Measurements from ENCODE around the gene MEAK7. TPM values are rescaled to one million over a fixed set of nuclear protein-coding genes. Genes with fewer than 3 reads are reported as not detected.

Gene MEAK7
- total and polyA plus RNA-seq, 2 donors = 4.4 to 7.3 TPM

- Histone ChIP-seq H3K27me3 (ENCODE audit: control insufficient read depth in 2 of 2, insufficient read depth in 1 of 2, low read length in 1 of 2) (no peaks in the 10 kb centered on the region), H3K4me3 (ENCODE audit: low read length in 2 of 2) (no peak overlapping the region), H3K9me3 (ENCODE audit: control insufficient read depth in 2 of 2, insufficient read depth in 1 of 2, low read length in 1 of 2) (peaks cover 0 to 9% of the 10 kb centered on the region in 2 donors), H3K36me3 (ENCODE audit: control insufficient read depth in 2 of 2, insufficient read depth in 2 of 2, low read length in 1 of 2) (no peaks in the 10 kb centered on the region), H3K27ac (ENCODE audit: low read depth in 1 of 2, low read length in 1 of 2) (no peak overlapping the region), H3K4me1 (ENCODE audit: control insufficient read depth in 2 of 2, insufficient read depth in 2 of 2, low read length in 2 of 2) (no peaks in the 10 kb centered on the region)
- 90% methylated on average over 8 of the region's 8 CpGs for WGBS
- no peak for DNase-seq (ENCODE audit: low read depth in 6 of 9, low spot score in 9 of 9)
Observed at GRCh38 chr16:84461029-84461412, 43.4 kb downstream of the MEAK7 start.

GRCh38 chr16:84460406-84461028, 43.9 kb downstream of the MEAK7 start:
- DNase-seq (ENCODE audit: low read depth in 6 of 9, low spot score in 9 of 9) = no peak
- H3K36me3 ChIP-seq (ENCODE audit: control insufficient read depth in 2 of 2, insufficient read depth in 2 of 2, low read length in 1 of 2) = no peaks in the 10 kb centered on the region
- no peaks in the 10 kb centered on the region for H3K27me3 ChIP-seq (ENCODE audit: control insufficient read depth in 2 of 2, insufficient read depth in 1 of 2, low read length in 1 of 2)
- H3K4me1 ChIP-seq (ENCODE audit: control insufficient read depth in 2 of 2, insufficient read depth in 2 of 2, low read length in 2 of 2) = no peaks in the 10 kb centered on the region
- peaks cover 0 to 9% of the 10 kb centered on the region in 2 donors for H3K9me3 ChIP-seq (ENCODE audit: control insufficient read depth in 2 of 2, insufficient read depth in 1 of 2, low read length in 1 of 2)
- no peak overlapping the region for H3K4me3 ChIP-seq (ENCODE audit: low read length in 2 of 2)
- WGBS = 87% methylated on average over 20 of the region's 20 CpGs
- no peak overlapping the region for H3K27ac ChIP-seq (ENCODE audit: low read depth in 1 of 2, low read length in 1 of 2)

DNA sequence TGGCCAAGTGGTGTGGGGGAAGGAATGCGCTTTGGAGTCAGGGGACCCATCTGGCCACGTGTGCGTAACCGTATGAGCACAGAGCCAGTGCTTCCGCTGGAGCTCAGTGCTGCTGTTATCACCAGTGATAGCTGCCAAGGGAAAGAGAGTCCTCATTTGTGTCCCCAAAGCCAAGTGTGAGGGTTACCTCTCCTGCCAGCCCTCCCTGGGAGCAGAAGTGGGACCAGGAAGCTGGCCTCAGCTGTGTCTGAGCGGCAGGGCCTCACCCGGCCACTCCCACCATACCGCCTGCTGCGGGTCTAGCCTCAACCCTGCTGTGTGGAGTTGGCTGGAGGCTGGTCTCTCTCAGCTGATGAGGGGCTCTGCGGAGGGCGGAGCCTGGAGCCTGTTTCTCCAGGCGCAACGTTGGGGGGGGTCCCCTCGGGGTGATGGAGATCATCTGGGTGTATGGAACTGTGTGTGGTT, 44.5 kb downstream of the MEAK7 start:
- H3K27me3 ChIP-seq (ENCODE audit: control insufficient read depth in 2 of 2, insufficient read depth in 1 of 2, low read length in 1 of 2) = no peaks in the 10 kb centered on the region
- no peak overlapping the region for H3K27ac ChIP-seq (ENCODE audit: low read depth in 1 of 2, low read length in 1 of 2)
- 91% methylated on average over 14 of the region's 14 CpGs for WGBS
- H3K9me3 ChIP-seq (ENCODE audit: control insufficient read depth in 2 of 2, insufficient read depth in 1 of 2, low read length in 1 of 2) = peaks cover 0 to 9% of the 10 kb centered on the region in 2 donors
- no peaks in the 10 kb centered on the region for H3K4me1 ChIP-seq (ENCODE audit: control insufficient read depth in 2 of 2, insufficient read depth in 2 of 2, low read length in 2 of 2)
- DNase-seq (ENCODE audit: low read depth in 6 of 9, low spot score in 9 of 9) = no peak
- H3K36me3 ChIP-seq (ENCODE audit: control insufficient read depth in 2 of 2, insufficient read depth in 2 of 2, low read length in 1 of 2) = no peaks in the 10 kb centered on the region
- no peak overlapping the region for H3K4me3 ChIP-seq (ENCODE audit: low read length in 2 of 2)

DNA sequence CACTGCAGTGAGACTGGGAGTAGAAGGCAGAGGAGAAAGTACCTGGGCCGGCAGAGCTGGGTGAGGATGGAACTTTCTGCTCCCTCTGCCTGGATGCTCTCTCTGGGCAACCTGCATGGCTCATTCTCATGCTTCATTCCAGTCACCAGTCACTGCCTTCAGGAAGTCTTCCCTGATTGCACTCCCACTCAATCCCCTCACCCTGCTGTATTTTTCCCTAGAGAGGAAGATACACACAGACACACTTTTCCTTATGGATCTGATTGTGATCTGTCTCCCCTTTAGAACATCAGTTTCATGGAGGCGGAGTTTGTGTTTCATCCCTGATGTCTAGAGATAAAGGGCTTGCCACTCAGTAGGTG, 44.9 kb downstream of the MEAK7 start:
- Histone ChIP-seq H3K9me3 (ENCODE audit: control insufficient read depth in 2 of 2, insufficient read depth in 1 of 2, low read length in 1 of 2) (peaks cover 0 to 9% of the 10 kb centered on the region in 2 donors), H3K27ac (ENCODE audit: low read depth in 1 of 2, low read length in 1 of 2) (no peak overlapping the region), H3K27me3 (ENCODE audit: control insufficient read depth in 2 of 2, insufficient read depth in 1 of 2, low read length in 1 of 2) (no peaks in the 10 kb centered on the region), H3K4me1 (ENCODE audit: control insufficient read depth in 2 of 2, insufficient read depth in 2 of 2, low read length in 2 of 2) (no peaks in the 10 kb centered on the region), H3K36me3 (ENCODE audit: control insufficient read depth in 2 of 2, insufficient read depth in 2 of 2, low read length in 1 of 2) (no peaks in the 10 kb centered on the region), H3K4me3 (ENCODE audit: low read length in 2 of 2) (no peak overlapping the region)
- no peak for DNase-seq (ENCODE audit: low read depth in 6 of 9, low spot score in 9 of 9)
- 98% methylated on average over 2 of the region's 2 CpGs for WGBS

GRCh38 chr16:84458606-84459532, 45.6 kb downstream of the MEAK7 start:
- no peaks in the 10 kb centered on the region for H3K27me3 ChIP-seq (ENCODE audit: control insufficient read depth in 2 of 2, insufficient read depth in 1 of 2, low read length in 1 of 2)
- WGBS = 96% methylated on average over 38 of the region's 38 CpGs

GRCh38 chr16:84455031-84455430, 49.4 kb downstream of the MEAK7 start:
- H3K27me3 ChIP-seq (ENCODE audit: control insufficient read depth in 2 of 2, insufficient read depth in 1 of 2, low read length in 1 of 2) = no peaks in the 10 kb centered on the region
- no peak for DNase-seq (ENCODE audit: low read depth in 6 of 9, low spot score in 9 of 9)
- no peak overlapping the region for H3K27ac ChIP-seq (ENCODE audit: low read depth in 1 of 2, low read length in 1 of 2)
- no peak overlapping the region for H3K4me3 ChIP-seq (ENCODE audit: low read length in 2 of 2)
- H3K4me1 ChIP-seq (ENCODE audit: control insufficient read depth in 2 of 2, insufficient read depth in 2 of 2, low read length in 2 of 2) = no peaks in the 10 kb centered on the region
- peaks cover 0 to 15% of the 10 kb centered on the region in 2 donors for H3K9me3 ChIP-seq (ENCODE audit: control insufficient read depth in 2 of 2, insufficient read depth in 1 of 2, low read length in 1 of 2)
- no peaks in the 10 kb centered on the region for H3K36me3 ChIP-seq (ENCODE audit: control insufficient read depth in 2 of 2, insufficient read depth in 2 of 2, low read length in 1 of 2)
- 92% methylated on average over 9 of the region's 9 CpGs for WGBS

More at GRCh38 chr16:84458606-84459532, 45.6 kb downstream of the MEAK7 start:
- Histone ChIP-seq H3K4me1 (ENCODE audit: control insufficient read depth in 2 of 2, insufficient read depth in 2 of 2, low read length in 2 of 2) (no peaks in the 10 kb centered on the region), H3K9me3 (ENCODE audit: control insufficient read depth in 2 of 2, insufficient read depth in 1 of 2, low read length in 1 of 2) (peaks cover 0 to 9% of the 10 kb centered on the region in 2 donors), H3K4me3 (ENCODE audit: low read length in 2 of 2) (no peak overlapping the region), H3K36me3 (ENCODE audit: control insufficient read depth in 2 of 2, insufficient read depth in 2 of 2, low read length in 1 of 2) (no peaks in the 10 kb centered on the region), H3K27ac (ENCODE audit: low read depth in 1 of 2, low read length in 1 of 2) (no peak overlapping the region)
- no peak for DNase-seq (ENCODE audit: low read depth in 6 of 9, low spot score in 9 of 9)

Other genes with a start within 250 kb of the MEAK7 start
- 0.52 TPM for gene WFDC1, start 209.8 kb downstream of the MEAK7 start, total RNA-seq
- 7.4 TPM for gene WFDC1, start 209.8 kb downstream of the MEAK7 start, polyA plus RNA-seq
- gene ATP2C2, start 136.1 kb downstream of the MEAK7 start, total RNA-seq = 0.38 TPM
- gene ATP2C2, start 136.1 kb downstream of the MEAK7 start, polyA plus RNA-seq = 0.94 TPM
- gene COTL1, start 113.4 kb upstream of the MEAK7 start, total RNA-seq = 117 TPM
- gene COTL1, start 113.4 kb upstream of the MEAK7 start, polyA plus RNA-seq = 145 TPM
- 14.4 TPM for gene KLHL36, start 143.9 kb upstream of the MEAK7 start, total RNA-seq
- 17.8 TPM for gene KLHL36, start 143.9 kb upstream of the MEAK7 start, polyA plus RNA-seq
- 31.7 TPM for gene USP10, start 195.3 kb upstream of the MEAK7 start, total RNA-seq
- gene USP10, start 195.3 kb upstream of the MEAK7 start, polyA plus RNA-seq = 44.7 TPM